Glomerular endothelial cell (primary cell): ENCODE data around the gene CRTAC1. TPM values are rescaled to one million over a fixed set of nuclear protein-coding genes. Genes with fewer than 3 reads are reported as not detected.

Source experiments
- total RNA-seq: library from RNA; depleted of rRNA; stranded (reverse); fragments of >200 nt; gene quantifications from 2 replicates; pipeline ENCODE4 v1.2.3, GENCODE V29; 2015

Gene CRTAC1
- total RNA-seq, 1 donor from 2014 or later = 1.6 TPM

Other genes starting within 250 kb of the CRTAC1 start
- gene GOLGA7B, start 180.8 kb downstream of the CRTAC1 start, total RNA-seq = not detected in 2 replicates
- 7.8 and 11.4 TPM in 2 replicates for gene R3HCC1L, start 104.0 kb upstream of the CRTAC1 start, total RNA-seq
- gene LOXL4, start 237.6 kb upstream of the CRTAC1 start, total RNA-seq = 2.0 and 7.0 TPM in 2 replicates